Testis (tissue), 2 donors: Measurements from ENCODE around the gene CD1B.

Source experiments
- CTCF ChIP-seq, 3 experiments: fragments of 450-650 bp in 2 of 3; fragments of 200-600 bp in 1 of 3; sonication (generic) in 1 of 3; IDR thresholded peaks; one replicate each; pipeline ENCODE4 v1.5.1; 2016 to 2019; ENCODE audit warnings: antibody characterized with exemption in 3 of 3, mild to moderate bottlenecking in 2 of 3, moderate library complexity in 1 of 3
- POLR2A ChIP-seq: fragments of 450-650 bp; IDR thresholded peaks from one replicate; pipeline ENCODE4 v1.6.1; 2017; ENCODE audit warnings: antibody characterized with exemption, mild to moderate bottlenecking, moderate library complexity

GRCh38 chr1:158371188-158371953, 40.0 kb upstream of the CD1B start:
- TF ChIP-seq CTCF (IDR thresholded peaks at IDR 0.05) (no peak), POLR2A (no peak)
